HepG2 (cell line): ENCODE results near the gene VSIG10L2. TPM values are rescaled to one million over a fixed set of nuclear protein-coding genes. Genes with fewer than 3 reads are reported as not detected.

ENCODE experiments used
- ARID4A ChIP-seq: sonication (generic); formaldehyde crosslinking; IDR thresholded peaks from 2 replicates; pipeline ENCODE4 v1.5.0; 2020; ENCODE audit warnings: mild to moderate bottlenecking, missing genetic modification reagents, borderline replicate concordance
- ATF2 ChIP-seq: sonication (generic); formaldehyde crosslinking; IDR thresholded peaks from 2 replicates; pipeline ENCODE4 v1.4.0; 2020; ENCODE audit warnings: missing genetic modification reagents
- ERF ChIP-seq: IDR thresholded peaks from 2 replicates; pipeline ENCODE4 v1.6.1; 2018; ENCODE audit warnings: missing biosample characterization, missing genetic modification reagents
- GFI1 ChIP-seq: sonication (generic); formaldehyde crosslinking; IDR thresholded peaks from 2 replicates; pipeline ENCODE4 v1.5.0; 2020; ENCODE audit warnings: missing genetic modification reagents, mild to moderate bottlenecking, borderline replicate concordance
- KAT7 ChIP-seq: IDR thresholded peaks from 2 replicates; pipeline ENCODE4 v1.6.1; 2018; ENCODE audit warnings: borderline replicate concordance, missing compliant biosample characterization
- MAFK ChIP-seq, 2 experiments: IDR thresholded peaks in 1 of 2; conservative IDR thresholded peaks in 1 of 2; 2 replicates each; pipeline ENCODE4 v1.6.1; 2011; ENCODE audit warnings: improper control_type of control experiment in 2 of 2, low read length in 2 of 2
- NCOA5 ChIP-seq: sonication (generic); formaldehyde crosslinking; IDR thresholded peaks from 2 replicates; pipeline ENCODE4 v1.4.0; 2020; ENCODE audit warnings: missing genetic modification reagents
- RBM22 ChIP-seq: fragments of 200-400 bp; formaldehyde crosslinking; optimal IDR thresholded peaks from 2 replicates; pipeline ENCODE3; 2017; ENCODE audit warnings: mild to moderate bottlenecking, low read length, moderate library complexity
- ZFP36L1 ChIP-seq: sonication (generic); formaldehyde crosslinking; IDR thresholded peaks from 2 replicates; pipeline ENCODE4 v1.8.0; 2022; ENCODE audit warnings: mild to moderate bottlenecking, missing genetic modification reagents, moderate library complexity
- ZNF143 ChIP-seq: sonication (generic); formaldehyde crosslinking; IDR thresholded peaks from 2 replicates; pipeline ENCODE4 v1.4.0; 2020; ENCODE audit warnings: missing genetic modification reagents
- ZNF687 ChIP-seq: sonication (generic); formaldehyde crosslinking; IDR thresholded peaks from 2 replicates; pipeline ENCODE4 v1.5.1; 2020; ENCODE audit warnings: mild to moderate bottlenecking, missing genetic modification reagents, moderate library complexity
- ZNF878 ChIP-seq: sonication (generic); formaldehyde crosslinking; IDR thresholded peaks from 2 replicates; pipeline ENCODE4 v1.8.1; 2023; ENCODE audit warnings: mild to moderate bottlenecking, missing genetic modification reagents, moderate library complexity
- polyA plus RNA-seq, 8 experiments: library from polyadenylated mRNA; depleted of rRNA in 3 of 8; stranded (reverse) in 7 of 8; unstranded in 1 of 8; fragments of >200 nt; fragmentation: Illumina TruSeq in 4 of 8; extraction: Trizol in 4 of 8; gene quantifications; 2 replicates each; pipeline versions ENCODE4 v1.2.1 to v1.2.3, GENCODE V29; 2011 to 2016; ENCODE audit warnings: low read depth in 4 of 8, missing spikeins in 1 of 8, mixed read lengths in 1 of 8; ENCODE audit not compliant: insufficient read depth in 1 of 8
- total RNA-seq, 5 experiments: library from RNA; depleted of rRNA; stranded (reverse); fragments of >200 nt; fragmentation: Illumina TruSeq; extraction: Trizol; gene quantifications; 2 replicates each; pipeline ENCODE4 v1.2.3, GENCODE V29; 2016; ENCODE audit warnings: low read depth in 1 of 5

The VSIG10L2 gene
- total and polyA plus RNA-seq, 2 of the 13 experiments (the other 11 are each of a cell fraction or from before 2014, with no cell fraction given), result 0.21 TPM; not detected in 1

- TF ChIP-seq ARID4A (CRISPR knock-in tag) (peak; percentile 80), ZNF878 (CRISPR knock-in tag) (0 out of 2 replicates have a peak, but pooled peaks have one; percentile 36), MAFK (conservative IDR thresholded peaks at IDR 0.05 in 1 of 2, IDR thresholded peaks at IDR 0.05 in 1 of 2; ENCODE audit: low read length in 2 of 2) (no peak), NCOA5 (CRISPR knock-in tag) (no peak), ZNF143 (peak; percentile 99), ATF2 (no peak), RBM22 (no peak), GFI1 (CRISPR knock-in tag) (no peak), ZFP36L1 (no peak), ERF (CRISPR knock-in tag) (peak; percentile 38; the same call in 1 of the 2 replicates), ZNF687 (CRISPR knock-in tag) (peak; percentile 58), KAT7 (CRISPR knock-in tag) (no peak)
Measured at GRCh38 chr11:125902927-125903710, 42.7 kb upstream of the VSIG10L2 start, which contains the start of gene PUS3 (continued).
